SK-N-SH (cell line): Measurements from ENCODE around the gene FAM219B. TPM values are rescaled to one million over a fixed set of nuclear protein-coding genes. Genes with fewer than 3 reads are reported as not detected.

Experiments used
- CTCF ChIA-PET: fragments of 300-600, 350-600 bp; formaldehyde crosslinking; extraction: SDS; loops from one replicate; lab custom pipeline; 2021; lab: Yijun Ruan, JAX
- POLR2A ChIA-PET: fragments of 350-600 bp; sonication (Branson Sonifier 250); formaldehyde crosslinking; extraction: SDS; loops from one replicate; lab custom pipeline; 2020; ENCODE audit warnings: antibody characterized with exemption, inconsistent platforms; lab: Yijun Ruan, JAX
- DNase-seq: peaks from one replicate; pipeline ENCODE4 v3.0.0; 2012
- H2AFZ ChIP-seq: fragments of 200-600 bp; sonication (generic); 2 replicates; pipeline ENCODE4 v1.8.1; 2016; ENCODE audit warnings: antibody characterized with exemption, mild to moderate bottlenecking, low read depth
- H3F3A ChIP-seq: fragments of 200-600 bp; sonication (generic); replicated peaks from 2 replicates; pipeline ENCODE3; 2016; ENCODE audit warnings: antibody characterized with exemption, mild to moderate bottlenecking; ENCODE audit not compliant: insufficient read depth
- H3K27ac ChIP-seq, 2 experiments: fragments of 200-500 bp in 1 of 2; fragments of 200-600 bp in 1 of 2; sonication (Bioruptor generic) in 1 of 2; sonication (generic), shearing (Covaris generic) in 1 of 2; 2 replicates each; pipeline versions ENCODE4 v1.5.1 to v1.6.1; 2014 to 2016; ENCODE audit warnings: low read depth in 2 of 2, inconsistent platforms in 1 of 2, low read length in 1 of 2, mild to moderate bottlenecking in 1 of 2, mixed read lengths in 1 of 2
- H3K27me3 ChIP-seq: fragments of 200-600 bp; sonication (generic), shearing (Covaris generic); 2 replicates; pipeline ENCODE4 v1.6.1; 2016; ENCODE audit warnings: mixed run types; ENCODE audit not compliant: insufficient read depth
- H3K36me3 ChIP-seq, 2 experiments: fragments of 200-500 bp in 1 of 2; fragments of 200-600 bp in 1 of 2; sonication (Bioruptor generic) in 1 of 2; sonication (generic) in 1 of 2; replicated peaks in 1 of 2; 2 replicates each; pipeline versions ENCODE3 to v1.5.1; 2014 to 2016; ENCODE audit warnings: low read length in 1 of 2, mild to moderate bottlenecking in 1 of 2; ENCODE audit not compliant: insufficient read depth in 2 of 2, control insufficient read depth in 1 of 2
- H3K4me1 ChIP-seq, 2 experiments: fragments of 200-500 bp in 1 of 2; fragments of 200-600 bp in 1 of 2; sonication (Bioruptor generic) in 1 of 2; sonication (generic), shearing (Covaris generic) in 1 of 2; 2 replicates each; pipeline versions ENCODE4 v1.5.1 to v1.6.1; 2014 to 2016; ENCODE audit warnings: low read depth in 1 of 2, low read length in 1 of 2, mixed run types in 1 of 2; ENCODE audit not compliant: insufficient read depth in 2 of 2, control insufficient read depth in 1 of 2
- H3K4me2 ChIP-seq: fragments of 200-600 bp; sonication (generic), shearing (Covaris generic); 2 replicates; pipeline ENCODE4 v1.6.1; 2017; ENCODE audit warnings: mixed run types
- H3K4me3 ChIP-seq, 2 experiments: fragments of 200-500 bp in 1 of 2; fragments of 200-600 bp in 1 of 2; sonication (Bioruptor generic) in 1 of 2; sonication (generic), shearing (Covaris generic) in 1 of 2; 2 replicates each; pipeline versions ENCODE4 v1.5.1 to v1.8.1; 2014 to 2016; ENCODE audit warnings: low read depth in 2 of 2, inconsistent platforms in 1 of 2, low read length in 1 of 2, mild to moderate bottlenecking in 1 of 2, mixed read lengths in 1 of 2, moderate library complexity in 1 of 2
- H3K79me2 ChIP-seq: fragments of 200-600 bp; sonication (generic); 2 replicates; pipeline ENCODE4 v1.8.1; 2017; ENCODE audit warnings: mild to moderate bottlenecking; ENCODE audit not compliant: insufficient read depth
- H3K9ac ChIP-seq: fragments of 200-600 bp; sonication (generic); 2 replicates; pipeline ENCODE4 v1.6.1; 2017; ENCODE audit warnings: mixed run types
- H3K9me2 ChIP-seq: fragments of 200-600 bp; sonication (generic); 2 replicates; pipeline ENCODE4 v1.6.1; 2017; ENCODE audit warnings: mixed run types
- H3K9me3 ChIP-seq: fragments of 200-600 bp; sonication (generic); 2 replicates; pipeline ENCODE4 v1.6.1; 2017; ENCODE audit warnings: mixed run types, mild to moderate bottlenecking, moderate library complexity
- H4K20me1 ChIP-seq: fragments of 200-600 bp; sonication (generic); 2 replicates; pipeline ENCODE4 v1.6.1; 2017; ENCODE audit warnings: mild to moderate bottlenecking, mixed run types; ENCODE audit not compliant: insufficient read depth
- CHD2 ChIP-seq: fragments of 150-350 bp; IDR thresholded peaks from 2 replicates; pipeline ENCODE4 v1.6.1; 2018; ENCODE audit warnings: low read length; ENCODE audit not compliant: partially characterized antibody
- EP300 ChIP-seq, 2 experiments: IDR thresholded peaks; 2 replicates each; pipeline versions ENCODE4 v1.4.0 to v1.6.1; 2012; ENCODE audit warnings: borderline replicate concordance in 1 of 2, low read depth in 1 of 2, low read length in 1 of 2
- FOSL2 ChIP-seq: IDR thresholded peaks from 2 replicates; pipeline ENCODE4 v1.4.0; 2012; ENCODE audit warnings: low read depth, mild to moderate bottlenecking, moderate library complexity, borderline replicate concordance
- FOXJ3 ChIP-seq: sonication (generic); formaldehyde crosslinking; IDR thresholded peaks from 2 replicates; pipeline ENCODE4 v1.5.1; 2020; ENCODE audit warnings: mild to moderate bottlenecking, missing genetic modification reagents
- FOXM1 ChIP-seq: IDR thresholded peaks from 2 replicates; pipeline ENCODE4 v1.4.0; 2012; ENCODE audit warnings: low read depth, mild to moderate bottlenecking
- JUND ChIP-seq: IDR thresholded peaks from 2 replicates; pipeline ENCODE4 v1.4.0; 2012
- MEF2A ChIP-seq: IDR thresholded peaks from 2 replicates; pipeline ENCODE4 v1.4.0; 2012; ENCODE audit warnings: low read depth, borderline replicate concordance
- MXI1 ChIP-seq: IDR thresholded peaks from 2 replicates; pipeline ENCODE4 v1.6.1; 2012; ENCODE audit warnings: mild to moderate bottlenecking, low read depth, low read length, improper control_type of control experiment
- NRF1 ChIP-seq: IDR thresholded peaks from 2 replicates; pipeline ENCODE4 v1.6.1; 2012; ENCODE audit warnings: low read depth, mild to moderate bottlenecking, low read length
- PBX3 ChIP-seq: IDR thresholded peaks from 2 replicates; pipeline ENCODE4; 2012
- RAD21 ChIP-seq: IDR thresholded peaks from 2 replicates; pipeline ENCODE4 v1.6.1; 2012; ENCODE audit warnings: mild to moderate bottlenecking, low read length
- REST ChIP-seq: IDR thresholded peaks from 2 replicates; pipeline ENCODE4 v1.6.1; 2012; ENCODE audit warnings: mild to moderate bottlenecking, low read depth, low read length, moderate library complexity
- SIN3A ChIP-seq: IDR thresholded peaks from 2 replicates; pipeline ENCODE4 v1.6.1; 2012; ENCODE audit warnings: low read depth, mild to moderate bottlenecking, low read length, moderate library complexity, borderline replicate concordance
- SMC3 ChIP-seq: IDR thresholded peaks from 2 replicates; pipeline ENCODE4 v1.6.1; 2012; ENCODE audit warnings: low read depth, low read length, improper control_type of control experiment
- TAF1 ChIP-seq: IDR thresholded peaks from 2 replicates; pipeline ENCODE4 v1.6.1; 2012; ENCODE audit warnings: low read depth, mild to moderate bottlenecking, low read length, moderate library complexity, borderline replicate concordance
- TEAD4 ChIP-seq: IDR thresholded peaks from 2 replicates; pipeline ENCODE4 v1.4.0; 2012; ENCODE audit warnings: mild to moderate bottlenecking, borderline replicate concordance; ENCODE audit not compliant: insufficient read depth
- USF1 ChIP-seq: IDR thresholded peaks from 2 replicates; pipeline ENCODE4 v1.4.0; 2012; ENCODE audit warnings: low read depth, borderline replicate concordance
- YY1 ChIP-seq: IDR thresholded peaks from 2 replicates; pipeline ENCODE4 v1.4.0; 2012; ENCODE audit warnings: low read depth, mild to moderate bottlenecking
- WGBS: methylation state at CpG from one replicate; pipeline ENCODE4 v1.1.6; 2017; ENCODE audit warnings: low lambda C conversion rate; 5-methylcytosine and 5-hydroxymethylcytosine counted together
- polyA plus RNA-seq, 3 experiments: library from polyadenylated mRNA; depleted of rRNA; stranded (reverse); fragments of >200 nt; gene quantifications; 2 replicates each; pipeline ENCODE4 v1.2.3, GENCODE V29; 2012
- TF ChIP-seq, protein P1 (sequence below): fragments of 150-350 bp; IDR thresholded peaks from 2 replicates; pipeline ENCODE4 v1.6.1; 2017; ENCODE audit warnings: antibody characterized with exemption, low read length, low read depth, borderline replicate concordance
- TF ChIP-seq, protein P2 (sequence below): IDR thresholded peaks from 2 replicates; pipeline ENCODE4 v1.4.0; 2012; ENCODE audit warnings: low read depth, borderline replicate concordance

FAM219B gene
- polyA plus RNA-seq, 1 of the 3 experiments (the other 2 are of a cell fraction): 53.0 TPM

GRCh38 chr15:74889390-74889882 lies 17.2 kb downstream of the FAM219B start:
- WGBS: 75% methylated on average over 8 of the region's 8 CpGs
- POLR2A ChIA-PET: interaction anchor here (0.6 to 2.2 kb wide), 6 partner anchors 8 to 49 kb away, joined by 4 to 10 read pairs (median 6); partner anchors contain the start of genes COX5A and FAM219B
- H3F3A ChIP-seq: no peaks in the 10 kb centered on the region

More at GRCh38 chr15:74889390-74889882, 17.2 kb downstream of the FAM219B start:
- CTCF ChIA-PET: interaction anchor here (1.0 to 2.9 kb wide), 3 partner anchors 10 to 45 kb away, joined by 3 to 21 read pairs (median 4); no protein-coding TSS in a partner anchor
- Histone ChIP-seq H3K4me3 (peak overlapping the region; percentile 89 to 92), H3K9me2 (no peaks in the 10 kb centered on the region), H3K27ac (peak overlapping the region in 1 of 2 experiments; percentile 54; a peak in 1 of 4 replicates), H3K79me2 (peaks cover 4% of the 10 kb centered on the region; the same call in 1 of the 2 replicates), H3K36me3 (peaks cover 9 to 16% of the 10 kb centered on the region in 2 experiments), H3K4me1 (peaks cover 0 to 16% of the 10 kb centered on the region in 2 experiments; a peak in 1 of 4 replicates), H2AFZ (peak overlapping the region; percentile 83), H3K9ac (peak overlapping the region; percentile 84; the same call in 1 of the 2 replicates), H3K27me3 (no peaks in the 10 kb centered on the region), H3K4me2 (peak overlapping the region; percentile 96), H4K20me1 (no peaks in the 10 kb centered on the region)
- DNase-seq: peak; percentile 54
- TF ChIP-seq, protein P1, sequence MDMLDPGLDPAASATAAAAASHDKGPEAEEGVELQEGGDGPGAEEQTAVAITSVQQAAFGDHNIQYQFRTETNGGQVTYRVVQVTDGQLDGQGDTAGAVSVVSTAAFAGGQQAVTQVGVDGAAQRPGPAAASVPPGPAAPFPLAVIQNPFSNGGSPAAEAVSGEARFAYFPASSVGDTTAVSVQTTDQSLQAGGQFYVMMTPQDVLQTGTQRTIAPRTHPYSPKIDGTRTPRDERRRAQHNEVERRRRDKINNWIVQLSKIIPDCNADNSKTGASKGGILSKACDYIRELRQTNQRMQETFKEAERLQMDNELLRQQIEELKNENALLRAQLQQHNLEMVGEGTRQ: no peak
- TF ChIP-seq RAD21 (no peak), USF1 (no peak), YY1 (no peak), MXI1 (no peak), MEF2A (no peak), JUND (no peak), TAF1 (no peak), FOXM1 (no peak), SIN3A (no peak), SMC3 (no peak), PBX3 (no peak), EP300 (IDR thresholded peaks at IDR 0.05; ENCODE audit: borderline replicate concordance in 1 of 2, low read depth in 1 of 2, low read length in 1 of 2) (no peak), NRF1 (no peak), TEAD4 (no peak), FOXJ3 (CRISPR knock-in tag) (no peak), REST (no peak), FOSL2 (no peak), CHD2 (no peak)
- TF ChIP-seq, protein P2, sequence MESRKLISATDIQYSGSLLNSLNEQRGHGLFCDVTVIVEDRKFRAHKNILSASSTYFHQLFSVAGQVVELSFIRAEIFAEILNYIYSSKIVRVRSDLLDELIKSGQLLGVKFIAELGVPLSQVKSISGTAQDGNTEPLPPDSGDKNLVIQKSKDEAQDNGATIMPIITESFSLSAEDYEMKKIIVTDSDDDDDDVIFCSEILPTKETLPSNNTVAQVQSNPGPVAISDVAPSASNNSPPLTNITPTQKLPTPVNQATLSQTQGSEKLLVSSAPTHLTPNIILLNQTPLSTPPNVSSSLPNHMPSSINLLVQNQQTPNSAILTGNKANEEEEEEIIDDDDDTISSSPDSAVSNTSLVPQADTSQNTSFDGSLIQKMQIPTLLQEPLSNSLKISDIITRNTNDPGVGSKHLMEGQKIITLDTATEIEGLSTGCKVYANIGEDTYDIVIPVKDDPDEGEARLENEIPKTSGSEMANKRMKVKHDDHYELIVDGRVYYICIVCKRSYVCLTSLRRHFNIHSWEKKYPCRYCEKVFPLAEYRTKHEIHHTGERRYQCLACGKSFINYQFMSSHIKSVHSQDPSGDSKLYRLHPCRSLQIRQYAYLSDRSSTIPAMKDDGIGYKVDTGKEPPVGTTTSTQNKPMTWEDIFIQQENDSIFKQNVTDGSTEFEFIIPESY: no peak
- TF ChIP-seq, all 33 proteins: peak for 0
- H3K9me3 ChIP-seq: no peaks in the 10 kb centered on the region
